ENCODE results near the gene SEC14L1.
"Not testable (repeated sequence)": the region's sequence is repeated elsewhere in the genome, so short reads cannot be mapped to it uniquely, and the experiment has no call there.

The SEC14L1 gene

GRCh38 chr17:77140878-77141767 is at the start of gene SEC14L1:
Gene SEC14L1 (plus strand): TSS chr17:77140969. CDS start chr17:77143597, 2,628 bp downstream.
- peak; percentile 18 for DNase-seq

GRCh38 chr17:77092025-77092424 is 48.7 kb upstream of the SEC14L1 start:
- no peak for DNase-seq

GRCh38 chr17:77095461-77095860 is 45.3 kb upstream of the SEC14L1 start:
- no peak for DNase-seq

GRCh38 chr17:77096570-77097214 is 44.1 kb upstream of the SEC14L1 start:
- DNase-seq: no peak

- DNase-seq: no peak
Measured at GRCh38 chr17:77097631-77098180, 43.1 kb upstream of the SEC14L1 start.

GRCh38 chr17:77098884-77099545 is 41.8 kb upstream of the SEC14L1 start:
- no peak for DNase-seq

GRCh38 chr17:77099997-77100396 is 40.8 kb upstream of the SEC14L1 start:
- DNase-seq: no peak

- DNase-seq: no peak
Measured at GRCh38 chr17:77101521-77102410, 39.0 kb upstream of the SEC14L1 start.

- DNase-seq: not testable (repeated sequence)
Measured at GRCh38 chr17:77102411-77103134, 38.2 kb upstream of the SEC14L1 start.

- DNase-seq: no peak
Measured at GRCh38 chr17:77105706-77106105, 35.1 kb upstream of the SEC14L1 start.

GRCh38 chr17:77106874-77107358 is 33.9 kb upstream of the SEC14L1 start:
- DNase-seq: no peak

- peak; percentile 20 for DNase-seq
Measured at GRCh38 chr17:77107506-77108433, 33.0 kb upstream of the SEC14L1 start.

- DNase-seq: no peak
Measured at GRCh38 chr17:77109159-77109759, 31.5 kb upstream of the SEC14L1 start.

GRCh38 chr17:77109764-77110359 is 30.9 kb upstream of the SEC14L1 start:
- DNase-seq: no peak

- DNase-seq: not testable (repeated sequence)
Measured at GRCh38 chr17:77111165-77111933, 29.4 kb upstream of the SEC14L1 start.

GRCh38 chr17:77111934-77112296 is 28.9 kb upstream of the SEC14L1 start:
- DNase-seq: no peak

- DNase-seq: no peak
Measured at GRCh38 chr17:77115510-77115909, 25.3 kb upstream of the SEC14L1 start.

- DNase-seq: no peak
Measured at GRCh38 chr17:77115947-77116346, 24.8 kb upstream of the SEC14L1 start.

Data from activated effector memory CD4-positive, alpha-beta T cell treated with Interleukin-2 at 50 U/mL for 16 hours (primary cell).